Neural progenitor cell (in vitro differentiated cells): Measurements from ENCODE around the gene CREBBP. TPM values are rescaled to one million over a fixed set of nuclear protein-coding genes. Genes with fewer than 3 reads are reported as not detected.

Experiments
- DNase-seq: peaks from one replicate; pipeline ENCODE4 v3.0.0-alpha.2; 2016; ENCODE audit warnings: low spot score
- H2AFZ ChIP-seq: fragments of 200-600 bp; sonication (generic); replicated peaks from 2 replicates; pipeline ENCODE4 v1.6.1; 2016; ENCODE audit warnings: antibody characterized with exemption
- H3F3A ChIP-seq: fragments of 200-600 bp; sonication (generic); 2 replicates; pipeline ENCODE4 v1.6.1; 2016; ENCODE audit warnings: antibody characterized with exemption, low read depth
- H3K27ac ChIP-seq: fragments of 200-600 bp; sonication (generic); 2 replicates; pipeline ENCODE4 v1.5.1; 2016; ENCODE audit warnings: mild to moderate bottlenecking
- H3K27me3 ChIP-seq: fragments of 200-600 bp; sonication (generic); 2 replicates; pipeline ENCODE4 v1.6.1; 2016; ENCODE audit warnings: mild to moderate bottlenecking, moderate library complexity
- H3K36me3 ChIP-seq: fragments of 200-600 bp; sonication (generic); 2 replicates; pipeline ENCODE4 v1.5.1; 2016
- H3K4me1 ChIP-seq: fragments of 200-600 bp; sonication (generic); 2 replicates; pipeline ENCODE4 v1.6.1; 2016; ENCODE audit warnings: mixed run types
- H3K4me2 ChIP-seq: fragments of 200-600 bp; sonication (generic); 2 replicates; pipeline ENCODE4 v1.6.1; 2016
- H3K4me3 ChIP-seq: fragments of 200-600 bp; sonication (generic); 2 replicates; pipeline ENCODE4 v1.5.1; 2016
- H3K79me2 ChIP-seq: fragments of 200-600 bp; sonication (generic); 2 replicates; pipeline ENCODE4 v1.6.1; 2016; ENCODE audit warnings: low read depth
- H3K9ac ChIP-seq: fragments of 200-600 bp; sonication (generic); 2 replicates; pipeline ENCODE4 v1.6.1; 2016
- H3K9me3 ChIP-seq: fragments of 200-600 bp; sonication (generic); 2 replicates; pipeline ENCODE4 v1.5.1; 2016; ENCODE audit warnings: low read depth
- H4K20me1 ChIP-seq: fragments of 200-600 bp; sonication (generic); 2 replicates; pipeline ENCODE4 v1.6.1; 2016; ENCODE audit warnings: low read depth
- H3K27ac Mint-ChIP-seq: 3 replicates; pipeline ENCODE4 v1.8.0; 2021; ENCODE audit warnings: mixed read lengths
- H3K27me3 Mint-ChIP-seq: 2 replicates; pipeline ENCODE4 v1.8.0; 2022; ENCODE audit warnings: low read depth, mild to moderate bottlenecking, inconsistent platforms, moderate library complexity, mixed read lengths; ENCODE audit not compliant: insufficient read depth
- H3K36me3 Mint-ChIP-seq: 3 replicates; pipeline ENCODE4 v1.8.0; 2021; ENCODE audit warnings: mixed read lengths
- H3K4me1 Mint-ChIP-seq: 3 replicates; pipeline ENCODE4 v1.8.0; 2021; ENCODE audit warnings: mixed read lengths
- H3K4me3 Mint-ChIP-seq: 3 replicates; pipeline ENCODE4 v1.8.0; 2021; ENCODE audit warnings: mild to moderate bottlenecking, moderate library complexity, mixed read lengths
- H3K9me3 Mint-ChIP-seq: 3 replicates; pipeline ENCODE4 v1.8.0; 2020; ENCODE audit warnings: mixed read lengths
- CTCF ChIP-seq: fragments of 200-600 bp; sonication (generic); IDR thresholded peaks from 2 replicates; pipeline ENCODE4 v1.5.1; 2017; ENCODE audit warnings: antibody characterized with exemption, mild to moderate bottlenecking
- EZH2 ChIP-seq: fragments of 200-600 bp; sonication (generic); IDR thresholded peaks from 2 replicates; pipeline ENCODE4 v1.6.1; 2017; ENCODE audit warnings: antibody characterized with exemption, mild to moderate bottlenecking, moderate library complexity
- EZH2phosphoT487 ChIP-seq: fragments of 200-600 bp; sonication (generic); IDR thresholded peaks from 2 replicates; pipeline ENCODE4 v1.6.1; 2017; ENCODE audit warnings: antibody characterized with exemption
- total RNA-seq: library from RNA; depleted of rRNA; stranded (reverse); fragments of >200 nt; gene quantifications from 2 replicates; pipeline ENCODE4 v1.2.3, GENCODE V29; 2015; ENCODE audit warnings: low replicate concordance

The CREBBP gene
- total RNA-seq, 1 donor from 2014 or later: 60.6 TPM

- no peak overlapping the region for H3K4me2 ChIP-seq
- peaks cover 39% of the 10 kb centered on the region for H3K36me3 Mint-ChIP-seq
- H3K9me3 ChIP-seq: no peaks in the 10 kb centered on the region
- H3K9me3 Mint-ChIP-seq: no peaks in the 10 kb centered on the region
- no peak overlapping the region for H3K27ac ChIP-seq
- TF ChIP-seq EZH2phosphoT487 (no peak), CTCF (no peak), EZH2 (no peak)
- peaks cover 3% of the 10 kb centered on the region for H4K20me1 ChIP-seq
- H3K4me3 Mint-ChIP-seq: no peak overlapping the region
- no peaks in the 10 kb centered on the region for H3K27me3 Mint-ChIP-seq
- no peak overlapping the region for H3K9ac ChIP-seq
- no peak overlapping the region for H3K4me3 ChIP-seq
- no peak overlapping the region for H2AFZ ChIP-seq
- no peaks in the 10 kb centered on the region for H3F3A ChIP-seq
- H3K4me1 Mint-ChIP-seq: no peaks in the 10 kb centered on the region
- H3K4me1 ChIP-seq: no peaks in the 10 kb centered on the region
- no peak for DNase-seq
- peaks cover 16% of the 10 kb centered on the region for H3K36me3 ChIP-seq
- H3K27me3 ChIP-seq: no peaks in the 10 kb centered on the region
- no peaks in the 10 kb centered on the region for H3K79me2 ChIP-seq
- H3K27ac Mint-ChIP-seq: no peak overlapping the region
Measured at GRCh38 chr16:3774156-3774767, 106.3 kb downstream of the CREBBP start.

- H3K4me3 ChIP-seq: no peak overlapping the region
- no peak overlapping the region for H2AFZ ChIP-seq
- Mint-ChIP-seq H3K4me1 (no peaks in the 10 kb centered on the region), H3K27me3 (no peaks in the 10 kb centered on the region), H3K4me3 (no peak overlapping the region), H3K27ac (no peak overlapping the region), H3K9me3 (no peaks in the 10 kb centered on the region), H3K36me3 (peaks cover 41% of the 10 kb centered on the region)
- no peaks in the 10 kb centered on the region for H3K27me3 ChIP-seq
- no peak overlapping the region for H3K4me2 ChIP-seq
- H3K27ac ChIP-seq: no peak overlapping the region
- H3K9me3 ChIP-seq: no peaks in the 10 kb centered on the region
- peaks cover 16% of the 10 kb centered on the region for H3K36me3 ChIP-seq
- DNase-seq: no peak
- peaks cover 3% of the 10 kb centered on the region for H4K20me1 ChIP-seq
- no peaks in the 10 kb centered on the region for H3K4me1 ChIP-seq
- TF ChIP-seq CTCF: no peak
- no peak for TF ChIP-seq EZH2
- TF ChIP-seq EZH2phosphoT487: no peak
- H3K79me2 ChIP-seq: no peaks in the 10 kb centered on the region
- no peak overlapping the region for H3K9ac ChIP-seq
- no peaks in the 10 kb centered on the region for H3F3A ChIP-seq
Measured at GRCh38 chr16:3773663-3774062, 106.8 kb downstream of the CREBBP start.

DNA sequence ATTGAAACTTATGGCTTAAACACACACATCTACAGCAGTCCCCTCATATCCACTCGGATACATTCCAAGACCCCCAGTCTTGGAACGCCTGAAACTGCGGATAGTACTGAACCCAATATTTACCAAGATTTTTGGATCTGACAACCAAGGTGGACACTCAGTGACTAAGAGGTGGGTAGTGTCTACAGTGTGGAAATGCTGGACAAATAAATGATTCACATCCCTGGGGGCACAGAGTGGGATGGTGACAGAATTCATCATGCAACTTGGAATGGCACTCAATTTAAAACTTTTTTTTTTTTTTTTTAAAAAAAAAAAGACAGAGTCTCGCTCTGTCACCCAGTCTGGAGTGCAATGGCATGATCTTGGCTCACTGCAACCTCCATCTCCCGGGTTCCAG, 109.0 kb downstream of the CREBBP start:
- no peaks in the 10 kb centered on the region for H3K4me1 Mint-ChIP-seq
- DNase-seq: no peak
- H3K27ac ChIP-seq: no peak overlapping the region
- H2AFZ ChIP-seq: no peak overlapping the region
- H3K36me3 Mint-ChIP-seq: peaks cover 40% of the 10 kb centered on the region
- no peak overlapping the region for H3K27ac Mint-ChIP-seq
- H3K79me2 ChIP-seq: no peaks in the 10 kb centered on the region
- no peak overlapping the region for H3K4me3 Mint-ChIP-seq
- no peak overlapping the region for H3K9ac ChIP-seq
- peaks cover 3% of the 10 kb centered on the region for H3K27me3 Mint-ChIP-seq
- no peak overlapping the region for H3K4me3 ChIP-seq
- no peaks in the 10 kb centered on the region for H3K4me1 ChIP-seq
- peaks cover 13% of the 10 kb centered on the region for H4K20me1 ChIP-seq
- H3K9me3 ChIP-seq: no peaks in the 10 kb centered on the region
- peaks cover 10% of the 10 kb centered on the region for H3K36me3 ChIP-seq
- no peaks in the 10 kb centered on the region for H3K27me3 ChIP-seq
- no peak overlapping the region for H3K4me2 ChIP-seq
- H3F3A ChIP-seq: no peaks in the 10 kb centered on the region
- TF ChIP-seq EZH2phosphoT487 (no peak), CTCF (no peak)
- H3K9me3 Mint-ChIP-seq: no peaks in the 10 kb centered on the region
